ENCODE data around the gene ZNF185. TPM values are rescaled to one million over a fixed set of nuclear protein-coding genes. Genes with fewer than 3 reads are reported as not detected.

The ZNF185 gene
- total and polyA plus RNA-seq, 2 donors (not counting 3 experiments of a cell fraction or from before 2014, with no cell fraction given) = 18.7 to 31.6 TPM

GRCh38 chrX:152884171-152884570 is 13.7 kb upstream of the ZNF185 start:
- Histone ChIP-seq H3K4me2 (ENCODE audit: insufficient read depth, low read length) (no peak overlapping the region), H3K9me3 (replicated peaks; ENCODE audit: control insufficient read depth, insufficient read depth, low read length) (no peaks in the 10 kb centered on the region), H4K20me1 (replicated peaks; ENCODE audit: control insufficient read depth, extremely low read depth, insufficient read depth, low read length) (no peaks in the 10 kb centered on the region), H3K27me3 (ENCODE audit: control insufficient read depth in 2 of 2, insufficient read depth in 2 of 2, low read length in 2 of 2) (peaks cover 0 to 1% of the 10 kb centered on the region in 2 experiments), H3K4me1 (ENCODE audit: control insufficient read depth, extremely low read depth, insufficient read depth, low read length) (no peaks in the 10 kb centered on the region), H2AFZ (ENCODE audit: low read depth, low read length) (no peak overlapping the region), H3K9me1 (replicated peaks; ENCODE audit: control insufficient read depth, extremely low read depth, insufficient read depth, low read length) (no peaks in the 10 kb centered on the region), H3K9ac (replicated peaks; ENCODE audit: extremely low read depth, insufficient read depth, low read length) (no peak overlapping the region), H3K27ac (ENCODE audit: insufficient read depth, low read depth, low read length) (no peak overlapping the region), H3K79me2 (ENCODE audit: control insufficient read depth, insufficient read depth, low read length) (no peaks in the 10 kb centered on the region), H3K36me3 (ENCODE audit: control insufficient read depth in 2 of 2, extremely low read depth in 1 of 2, insufficient read depth in 2 of 2, low read length in 2 of 2) (no peaks in the 10 kb centered on the region), H3K4me3 (replicated peaks in 1 of 3; ENCODE audit: insufficient read depth in 1 of 3, low read depth in 1 of 3, low read length in 3 of 3) (no peak overlapping the region)
- intact Hi-C loops (cut with micrococcal nuclease) (no loop called here), dilution Hi-C loops (cut with MboI; ENCODE audit: extremely low pct_ligation_motif_present, low sequenced_read_pairs) (no loop called here)
- no peak for DNase-seq (ENCODE audit: low read depth, low spot score)
- no peak for TF ChIP-seq POLR2A (IDR thresholded peaks at IDR 0.05; ENCODE audit: low read depth, low read length)
- TF ChIP-seq JUN (IDR thresholded peaks at IDR 0.05; ENCODE audit: borderline replicate concordance, insufficient read depth, insufficient read length, low read depth) = no peak
- TF ChIP-seq POLR2AphosphoS5 (IDR thresholded peaks at IDR 0.05; ENCODE audit: insufficient read depth, low read depth, low read length) = no peak
- no peak for TF ChIP-seq FOS (IDR thresholded peaks at IDR 0.05; ENCODE audit: borderline replicate concordance, insufficient read depth, low read length)
- FAIRE-seq = no peak
- no TSS peak for BruUV-seq (replicated peaks)
- ChIA-PET POLR2A (no interaction called here), CTCF (no interaction called here)

DNA sequence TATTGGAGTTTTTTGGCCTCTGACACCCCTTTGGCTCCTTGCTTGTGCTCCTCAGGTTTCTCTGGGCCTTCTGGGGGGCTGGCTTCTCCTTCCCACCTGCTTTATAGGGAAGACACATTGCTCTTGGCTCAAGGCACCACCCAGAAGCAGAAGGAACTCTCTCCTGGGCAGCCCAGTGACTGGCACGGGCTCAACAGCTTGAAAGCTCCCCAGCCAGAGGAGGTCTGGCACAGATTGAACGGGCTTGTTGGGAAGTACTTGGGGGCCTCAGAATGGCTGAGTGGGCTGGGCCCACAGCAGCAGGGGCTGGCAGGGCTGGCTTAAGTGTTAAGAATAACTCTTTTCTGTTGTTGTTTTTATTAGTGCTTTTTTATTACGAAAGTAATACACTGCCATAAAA is 11.2 kb upstream of the ZNF185 start:
- no peak overlapping the region for H3K9ac ChIP-seq (replicated peaks; ENCODE audit: extremely low read depth, insufficient read depth, low read length)
- H3K27me3 ChIP-seq (ENCODE audit: control insufficient read depth in 2 of 2, insufficient read depth in 2 of 2, low read length in 2 of 2) = peaks cover 0 to 4% of the 10 kb centered on the region in 2 experiments
- H4K20me1 ChIP-seq (replicated peaks; ENCODE audit: control insufficient read depth, extremely low read depth, insufficient read depth, low read length) = no peaks in the 10 kb centered on the region
- intact Hi-C loops (cut with micrococcal nuclease) = no loop called here
- H3K4me1 ChIP-seq (ENCODE audit: control insufficient read depth, extremely low read depth, insufficient read depth, low read length) = no peaks in the 10 kb centered on the region
- H3K9me3 ChIP-seq (replicated peaks; ENCODE audit: control insufficient read depth, insufficient read depth, low read length) = no peaks in the 10 kb centered on the region
- H3K4me3 ChIP-seq (replicated peaks in 1 of 3; ENCODE audit: insufficient read depth in 1 of 3, low read depth in 1 of 3, low read length in 3 of 3) = no peak overlapping the region
- H3K27ac ChIP-seq (ENCODE audit: insufficient read depth, low read depth, low read length) = no peak overlapping the region
- no peak overlapping the region for H3K4me2 ChIP-seq (ENCODE audit: insufficient read depth, low read length)
- POLR2A ChIA-PET = no interaction called here
- dilution Hi-C loops (cut with MboI; ENCODE audit: extremely low pct_ligation_motif_present, low sequenced_read_pairs) = no loop called here
- no TSS peak for BruUV-seq (replicated peaks)
- CTCF ChIA-PET = no interaction called here
- no peak for DNase-seq (ENCODE audit: low read depth, low spot score)
- no peak for FAIRE-seq
- no peaks in the 10 kb centered on the region for H3K36me3 ChIP-seq (ENCODE audit: control insufficient read depth in 2 of 2, extremely low read depth in 1 of 2, insufficient read depth in 2 of 2, low read length in 2 of 2)
- TF ChIP-seq POLR2AphosphoS5 (IDR thresholded peaks at IDR 0.05; ENCODE audit: insufficient read depth, low read depth, low read length) (no peak), GATA2 (IDR thresholded peaks at IDR 0.05; ENCODE audit: insufficient read depth, insufficient read length, low read depth, low read length) (no peak), MYC (IDR thresholded peaks at IDR 0.05; ENCODE audit: low read depth, low read length) (no peak), EZH2 (IDR thresholded peaks at IDR 0.05; ENCODE audit: borderline replicate concordance, low read depth, low read length, severe bottlenecking) (no peak), MAX (IDR thresholded peaks at IDR 0.05; ENCODE audit: insufficient read depth, insufficient read length) (no peak)
- TF ChIP-seq, protein P1, sequence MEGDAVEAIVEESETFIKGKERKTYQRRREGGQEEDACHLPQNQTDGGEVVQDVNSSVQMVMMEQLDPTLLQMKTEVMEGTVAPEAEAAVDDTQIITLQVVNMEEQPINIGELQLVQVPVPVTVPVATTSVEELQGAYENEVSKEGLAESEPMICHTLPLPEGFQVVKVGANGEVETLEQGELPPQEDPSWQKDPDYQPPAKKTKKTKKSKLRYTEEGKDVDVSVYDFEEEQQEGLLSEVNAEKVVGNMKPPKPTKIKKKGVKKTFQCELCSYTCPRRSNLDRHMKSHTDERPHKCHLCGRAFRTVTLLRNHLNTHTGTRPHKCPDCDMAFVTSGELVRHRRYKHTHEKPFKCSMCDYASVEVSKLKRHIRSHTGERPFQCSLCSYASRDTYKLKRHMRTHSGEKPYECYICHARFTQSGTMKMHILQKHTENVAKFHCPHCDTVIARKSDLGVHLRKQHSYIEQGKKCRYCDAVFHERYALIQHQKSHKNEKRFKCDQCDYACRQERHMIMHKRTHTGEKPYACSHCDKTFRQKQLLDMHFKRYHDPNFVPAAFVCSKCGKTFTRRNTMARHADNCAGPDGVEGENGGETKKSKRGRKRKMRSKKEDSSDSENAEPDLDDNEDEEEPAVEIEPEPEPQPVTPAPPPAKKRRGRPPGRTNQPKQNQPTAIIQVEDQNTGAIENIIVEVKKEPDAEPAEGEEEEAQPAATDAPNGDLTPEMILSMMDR (IDR thresholded peaks at IDR 0.05; ENCODE audit: extremely low read depth in 1 of 2, insufficient read depth in 1 of 2, low read depth in 1 of 2, low read length in 2 of 2) = no peak
- H2AFZ ChIP-seq (ENCODE audit: low read depth, low read length) = no peak overlapping the region
- no peaks in the 10 kb centered on the region for H3K79me2 ChIP-seq (ENCODE audit: control insufficient read depth, insufficient read depth, low read length)
- no peaks in the 10 kb centered on the region for H3K9me1 ChIP-seq (replicated peaks; ENCODE audit: control insufficient read depth, extremely low read depth, insufficient read depth, low read length)

Measured in endothelial cell of umbilical vein (primary cell).